Stimulated activated naive B cell treated with anti-CD40 and anti-IgM and Interleukin-4, amounts not matched to agents 10 μg/mL and 1 μg/mL and 100 μg/mL, for 72 hours (primary cell): ENCODE results near the gene CLEC16A.

Source experiments
- ATAC-seq, 2 donors: fragments of 150-1000 bp; cut with Tn5 transposase; replicated peaks; 2 replicates each; pipeline ENCODE4 v1.10.0; 2021; ENCODE audit warnings: moderate library complexity in 1 of 2
- DNase-seq: peaks from one replicate; pipeline ENCODE4 v3.0.0; 2021
- H3K27ac Mint-ChIP-seq: one replicate; pipeline ENCODE4 v1.8.0; 2022; ENCODE audit warnings: mild to moderate bottlenecking, mixed read lengths
- H3K27me3 Mint-ChIP-seq, 2 donors: one replicate each; pipeline ENCODE4 v1.8.0; 2022; ENCODE audit warnings: mixed read lengths in 2 of 2
- H3K36me3 Mint-ChIP-seq, 2 donors: one replicate each; pipeline ENCODE4 v1.8.0; 2022; ENCODE audit warnings: mixed read lengths in 2 of 2, mild to moderate bottlenecking in 1 of 2
- H3K4me1 Mint-ChIP-seq, 2 donors: one replicate each; pipeline ENCODE4 v1.8.0; 2022; ENCODE audit warnings: mixed read lengths in 2 of 2, mild to moderate bottlenecking in 1 of 2
- H3K4me3 Mint-ChIP-seq, 2 donors: one replicate each; pipeline ENCODE4 v1.8.0; 2022; ENCODE audit warnings: mild to moderate bottlenecking in 2 of 2, mixed read lengths in 2 of 2, moderate library complexity in 1 of 2
- H3K9me3 Mint-ChIP-seq, 2 donors: one replicate each; pipeline ENCODE4 v1.8.0; 2022; ENCODE audit warnings: mixed read lengths in 2 of 2, mild to moderate bottlenecking in 1 of 2

The CLEC16A gene

GRCh38 chr16:11142951-11143350 lies 198.6 kb downstream of the CLEC16A start:
- ATAC-seq (no peak), DNase-seq (no peak)
- Mint-ChIP-seq H3K4me3 (no peak overlapping the region), H3K27me3 (no peaks in the 10 kb centered on the region), H3K27ac (peak overlapping the region; percentile 42), H3K9me3 (no peaks in the 10 kb centered on the region), H3K36me3 (peaks cover 41 to 73% of the 10 kb centered on the region in 2 donors), H3K4me1 (peaks cover 16 to 38% of the 10 kb centered on the region in 2 donors)

DNA sequence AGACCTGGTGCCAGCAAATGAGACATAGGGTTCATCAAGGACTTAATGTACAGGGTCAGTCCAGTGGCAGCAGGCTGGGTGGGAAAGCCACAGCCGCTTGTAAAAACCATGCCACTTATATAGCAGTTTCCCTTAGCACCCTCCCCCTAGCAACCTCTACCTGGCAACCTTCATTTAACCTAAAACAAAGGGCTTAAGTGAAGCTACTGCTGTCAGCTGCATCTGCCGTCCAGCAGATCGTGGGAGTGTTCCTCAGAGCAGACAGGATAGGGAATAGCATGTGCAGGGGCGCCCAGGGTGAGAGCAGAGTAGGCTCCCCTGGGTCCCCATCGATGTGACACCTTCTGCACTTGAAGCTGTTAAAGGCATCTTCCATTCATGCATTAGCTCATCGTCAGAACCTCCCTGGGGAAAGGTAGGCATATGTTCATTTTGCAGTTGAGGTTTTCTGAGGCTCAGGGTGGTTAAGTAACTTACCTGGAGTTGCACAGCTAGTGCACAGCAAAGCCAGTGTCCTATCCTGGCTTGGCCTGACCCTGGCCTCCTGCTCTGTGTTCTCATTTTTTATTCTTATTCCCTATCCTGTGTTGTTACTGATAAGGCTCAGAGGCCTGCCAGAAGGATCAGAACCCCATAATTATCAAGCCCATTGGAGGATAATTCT lies 199.1 kb downstream of the CLEC16A start:
- H3K27me3 Mint-ChIP-seq, result no peaks in the 10 kb centered on the region
- peaks cover 41 to 73% of the 10 kb centered on the region in 2 donors for H3K36me3 Mint-ChIP-seq
- peaks cover 11 to 32% of the 10 kb centered on the region in 2 donors for H3K4me1 Mint-ChIP-seq
- H3K27ac Mint-ChIP-seq, result no peak overlapping the region
- ATAC-seq (no peak), DNase-seq (no peak)
- no peak overlapping the region for H3K4me3 Mint-ChIP-seq
- H3K9me3 Mint-ChIP-seq, result no peaks in the 10 kb centered on the region

GRCh38 chr16:11144122-11144521 lies 199.8 kb downstream of the CLEC16A start:
- H3K4me1 Mint-ChIP-seq, result peaks cover 8 to 31% of the 10 kb centered on the region in 2 donors
- peaks cover 44 to 73% of the 10 kb centered on the region in 2 donors for H3K36me3 Mint-ChIP-seq
- ATAC-seq, result no peak
- H3K4me3 Mint-ChIP-seq, result no peak overlapping the region
- H3K27ac Mint-ChIP-seq, result no peak overlapping the region
- no peaks in the 10 kb centered on the region for H3K27me3 Mint-ChIP-seq
- H3K9me3 Mint-ChIP-seq, result no peaks in the 10 kb centered on the region
- DNase-seq, result no peak

DNA sequence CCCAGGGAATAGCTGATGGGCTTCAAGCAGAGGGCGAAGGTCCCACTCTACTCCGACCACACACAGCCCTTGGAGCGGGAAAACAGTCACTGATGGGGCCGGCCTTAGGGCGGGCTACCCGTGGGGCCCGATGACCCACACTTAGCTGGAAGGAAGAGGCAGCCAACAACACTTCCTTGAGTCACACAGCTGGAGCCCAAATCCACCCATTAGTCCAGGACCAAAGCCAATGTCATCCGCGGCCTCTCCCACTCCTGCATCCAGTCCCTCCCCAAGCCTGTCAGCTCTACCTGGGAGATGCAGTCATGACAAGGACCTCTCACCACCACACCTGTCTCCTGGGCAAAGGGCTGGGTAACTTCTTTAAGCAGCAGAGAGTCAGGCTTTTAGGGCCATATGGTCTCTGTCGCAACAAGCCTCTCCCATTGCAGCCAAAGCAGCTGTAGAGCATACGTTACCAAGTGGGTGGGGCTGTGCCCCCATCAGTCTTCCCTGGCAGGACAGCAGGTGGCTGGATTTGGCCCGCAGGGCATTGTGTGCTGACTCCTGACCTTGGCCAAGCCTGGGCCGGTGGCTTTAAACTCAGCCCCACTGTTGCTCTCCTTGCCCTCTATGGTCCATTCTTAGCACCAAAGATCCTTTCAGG lies 200.9 kb downstream of the CLEC16A start:
- H3K27me3 Mint-ChIP-seq, result no peaks in the 10 kb centered on the region
- H3K4me3 Mint-ChIP-seq, result no peak overlapping the region
- no peaks in the 10 kb centered on the region for H3K9me3 Mint-ChIP-seq
- DNase-seq (no peak), ATAC-seq (no peak)
- H3K36me3 Mint-ChIP-seq, result peaks cover 45 to 73% of the 10 kb centered on the region in 2 donors
- H3K27ac Mint-ChIP-seq, result peak overlapping the region; percentile 47
- H3K4me1 Mint-ChIP-seq, result peaks cover 6 to 20% of the 10 kb centered on the region in 2 donors

DNA sequence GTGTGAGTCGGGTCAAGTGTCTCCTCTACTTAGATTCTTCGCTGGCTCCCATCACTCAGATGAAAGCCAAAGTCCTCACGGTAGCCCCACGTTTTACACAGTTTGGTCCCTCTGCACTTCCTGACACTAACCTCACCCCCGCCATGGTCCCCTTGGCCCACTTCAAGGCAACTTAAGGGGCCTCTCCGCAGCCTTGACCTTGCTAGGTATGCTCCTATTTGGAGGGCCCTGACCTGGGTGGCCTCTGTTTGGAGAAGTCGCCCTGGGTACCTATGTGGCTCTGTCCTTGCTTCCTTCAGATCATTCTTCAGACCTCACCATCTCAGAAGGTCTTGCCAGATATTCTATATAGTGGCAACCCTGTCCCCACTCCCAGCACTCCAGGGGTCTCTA lies 201.5 kb downstream of the CLEC16A start:
- no peaks in the 10 kb centered on the region for H3K9me3 Mint-ChIP-seq

GRCh38 chr16:11147033-11147753 lies 202.8 kb downstream of the CLEC16A start:
- no peak for DNase-seq
- Mint-ChIP-seq H3K4me1 (peaks cover 7 to 18% of the 10 kb centered on the region in 2 donors), H3K36me3 (peaks cover 44 to 76% of the 10 kb centered on the region in 2 donors), H3K4me3 (no peak overlapping the region), H3K9me3 (no peaks in the 10 kb centered on the region), H3K27me3 (no peaks in the 10 kb centered on the region), H3K27ac (no peak overlapping the region)
- no peak for ATAC-seq

More for the DNA sequence above, 201.5 kb downstream of the CLEC16A start:
- Mint-ChIP-seq H3K27me3 (no peaks in the 10 kb centered on the region), H3K4me1 (peaks cover 5 to 18% of the 10 kb centered on the region in 2 donors), H3K27ac (peak overlapping the region; percentile 47), H3K4me3 (no peak overlapping the region), H3K36me3 (peaks cover 50 to 74% of the 10 kb centered on the region in 2 donors)
- DNase-seq (no peak), ATAC-seq (no peak)

- Mint-ChIP-seq H3K9me3 (no peaks in the 10 kb centered on the region), H3K36me3 (peaks cover 44 to 81% of the 10 kb centered on the region in 2 donors), H3K4me1 (peaks cover 10 to 24% of the 10 kb centered on the region in 2 donors), H3K27me3 (no peaks in the 10 kb centered on the region), H3K27ac (no peak overlapping the region), H3K4me3 (no peak overlapping the region)
- ATAC-seq (no peak), DNase-seq (no peak)
These were observed 203.5 kb downstream of the CLEC16A start for GRCh38 chr16:11147754-11148444.

GRCh38 chr16:11149011-11149616 lies 204.8 kb downstream of the CLEC16A start:
- no peak for ATAC-seq
- Mint-ChIP-seq H3K27me3 (no peaks in the 10 kb centered on the region), H3K4me1 (peaks cover 13 to 25% of the 10 kb centered on the region in 2 donors), H3K9me3 (no peaks in the 10 kb centered on the region), H3K27ac (peak overlapping the region; percentile 11), H3K4me3 (no peak overlapping the region), H3K36me3 (peaks cover 46 to 85% of the 10 kb centered on the region in 2 donors)
- no peak for DNase-seq

GRCh38 chr16:11150190-11150589 lies 205.8 kb downstream of the CLEC16A start:
- Mint-ChIP-seq H3K4me1 (peaks cover 13 to 25% of the 10 kb centered on the region in 2 donors), H3K27ac (no peak overlapping the region), H3K9me3 (no peaks in the 10 kb centered on the region), H3K27me3 (no peaks in the 10 kb centered on the region), H3K36me3 (peaks cover 46 to 81% of the 10 kb centered on the region in 2 donors), H3K4me3 (no peak overlapping the region)
- ATAC-seq (no peak), DNase-seq (no peak)

- no peak for ATAC-seq
- H3K27ac Mint-ChIP-seq, result peak overlapping the region; percentile 2
- H3K36me3 Mint-ChIP-seq, result peaks cover 38 to 78% of the 10 kb centered on the region in 2 donors
These were observed 207.0 kb downstream of the CLEC16A start for GRCh38 chr16:11151156-11151884.

DNA sequence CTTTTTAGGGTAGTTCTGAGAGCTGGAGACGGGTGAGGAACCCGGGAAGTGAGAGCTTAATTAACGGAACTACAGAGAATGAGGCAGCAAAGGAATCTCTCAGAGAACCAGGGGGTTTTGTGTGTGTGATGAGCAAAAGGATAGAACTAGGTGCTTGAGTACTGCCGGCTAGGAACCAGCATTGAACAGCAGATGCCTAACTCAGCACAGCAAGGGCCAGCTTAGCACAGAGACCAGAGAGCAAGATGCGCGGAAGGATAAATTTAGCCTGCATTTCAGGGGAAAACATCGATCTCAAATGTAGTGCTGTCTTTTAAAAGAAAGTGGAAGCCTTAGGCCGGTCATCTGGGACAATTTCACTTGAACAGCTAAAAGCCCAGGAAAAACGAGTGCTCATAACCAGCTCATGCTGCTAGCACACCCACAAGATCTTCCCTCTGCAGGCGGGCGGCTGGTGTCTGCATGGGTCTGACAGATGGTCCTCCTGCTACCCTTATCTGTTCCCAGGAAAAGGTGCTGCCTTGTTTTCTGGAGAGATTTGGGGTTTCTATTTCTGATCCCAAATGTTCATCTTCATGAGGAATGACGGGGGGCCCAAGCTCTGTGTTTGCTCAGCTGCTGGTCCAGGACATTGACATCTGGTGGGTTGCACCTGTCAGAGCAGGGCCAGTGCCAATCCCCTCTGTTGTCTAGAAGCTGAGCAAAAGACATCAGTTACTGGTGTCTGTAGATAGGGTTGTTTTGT lies 207.7 kb downstream of the CLEC16A start:
- Mint-ChIP-seq H3K4me1 (peaks cover 19 to 28% of the 10 kb centered on the region in 2 donors), H3K4me3 (no peak overlapping the region), H3K9me3 (no peaks in the 10 kb centered on the region), H3K36me3 (peaks cover 33 to 75% of the 10 kb centered on the region in 2 donors), H3K27me3 (no peaks in the 10 kb centered on the region), H3K27ac (no peak overlapping the region)
- DNase-seq (no peak), ATAC-seq (no peak)

More at GRCh38 chr16:11151156-11151884, 207.0 kb downstream of the CLEC16A start:
- Mint-ChIP-seq H3K9me3 (no peaks in the 10 kb centered on the region), H3K4me1 (peaks cover 13 to 25% of the 10 kb centered on the region in 2 donors), H3K4me3 (no peak overlapping the region), H3K27me3 (no peaks in the 10 kb centered on the region)
- DNase-seq, result no peak

DNA sequence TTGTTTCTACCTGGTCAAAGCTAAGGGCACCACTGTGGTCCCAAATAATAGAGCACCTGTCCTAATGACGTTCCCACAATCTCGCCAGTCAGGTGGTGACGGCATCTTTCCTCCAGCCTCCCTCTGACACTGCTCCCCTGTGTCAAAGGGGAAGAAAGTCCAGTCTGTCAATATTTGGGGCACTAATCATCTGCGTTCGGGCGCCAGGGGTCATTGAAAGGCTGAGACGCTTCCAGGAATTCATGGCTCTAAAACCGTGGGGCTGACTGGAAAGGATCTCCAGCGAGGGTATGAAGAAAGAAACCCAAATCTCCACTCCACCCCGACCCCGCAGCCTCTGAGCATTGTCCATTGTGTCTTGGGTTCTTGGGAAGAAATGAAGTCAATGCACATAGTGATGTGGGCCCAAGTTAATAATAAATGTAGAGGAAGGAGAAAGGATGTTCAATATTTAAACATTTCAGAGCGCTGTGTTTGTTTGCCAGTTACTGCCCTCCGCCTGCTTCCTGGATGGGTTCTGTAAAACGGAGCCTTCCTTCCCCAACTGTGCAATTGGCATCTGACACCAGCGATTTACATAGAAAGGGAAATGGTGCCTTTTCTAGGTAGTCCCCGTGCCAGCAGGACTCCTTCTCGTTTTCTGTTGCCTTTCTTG lies 208.4 kb downstream of the CLEC16A start:
- DNase-seq, result no peak
- Mint-ChIP-seq H3K9me3 (no peaks in the 10 kb centered on the region), H3K27me3 (no peaks in the 10 kb centered on the region), H3K4me3 (no peak overlapping the region), H3K36me3 (peaks cover 31 to 71% of the 10 kb centered on the region in 2 donors), H3K27ac (peak overlapping the region; percentile 80), H3K4me1 (peaks cover 20 to 31% of the 10 kb centered on the region in 2 donors)
- ATAC-seq, result peak; percentile 71 to 86
